G401 (cell line): ENCODE measurements around the gene CSTF3. TPM values are rescaled to one million over a fixed set of nuclear protein-coding genes. Genes with fewer than 3 reads are reported as not detected.
"Not testable (repeated sequence)": the region's sequence is repeated elsewhere in the genome, so short reads cannot be mapped to it uniquely, and the experiment has no call there.

ENCODE experiments used
- DNase-seq: peaks from one replicate; pipeline ENCODE4 v3.0.0-alpha.2; 2015; ENCODE audit warnings: low spot score
- in situ Hi-C: cut with HindIII; loops from 2 replicates; pipeline ENCODE4 v1.10.0; 2016; ENCODE audit warnings: low sequenced_read_pairs, mixed read lengths
- total RNA-seq: library from RNA; depleted of rRNA; stranded (reverse); fragments of >200 nt; shearing (Covaris generic); gene quantifications from 2 replicates; pipeline ENCODE4 v1.2.3, GENCODE V29; 2014; rRNA removed

The CSTF3 gene
- total RNA-seq, 1 experiment from 2014 or later = 32.7 TPM

GRCh38 chr11:33052231-33052630, 109.0 kb downstream of the CSTF3 start:
- no peak for DNase-seq
- in situ Hi-C loops = no loop called here

GRCh38 chr11:33049565-33050408, 111.5 kb downstream of the CSTF3 start:
- not testable (repeated sequence) for DNase-seq

GRCh38 chr11:33048701-33049100, 112.6 kb downstream of the CSTF3 start:
- DNase-seq, in situ Hi-C loops: not testable (repeated sequence)

More at GRCh38 chr11:33049565-33050408, 111.5 kb downstream of the CSTF3 start:
- in situ Hi-C loops = not testable (repeated sequence)

GRCh38 chr11:33045551-33046255, 115.6 kb downstream of the CSTF3 start:
- DNase-seq = no peak
- in situ Hi-C loops = no loop called here

GRCh38 chr11:33044285-33044756, 117.0 kb downstream of the CSTF3 start:
- no peak for DNase-seq
- in situ Hi-C loops = no loop called here

- no peak for DNase-seq
- in situ Hi-C loops = no loop called here
These were observed 118.0 kb downstream of the CSTF3 start for GRCh38 chr11:33043221-33043830.

- peak; percentile 12 for DNase-seq
- in situ Hi-C loops = no loop called here
These were observed 120.3 kb downstream of the CSTF3 start for GRCh38 chr11:33040862-33041453.

GRCh38 chr11:33040033-33040861, 121.0 kb downstream of the CSTF3 start:
- in situ Hi-C loops = no loop called here
- peak; percentile 75 for DNase-seq

- DNase-seq = peak; percentile 91
- in situ Hi-C loops = no loop called here
These were observed 121.8 kb downstream of the CSTF3 start, which contains the start of gene TCP11L1 for GRCh38 chr11:33039274-33040032. TSS of gene TCP11L1 (plus strand) at chr11:33039572. CDS start at chr11:33043774, 4,202 bp downstream.

GRCh38 chr11:33035011-33035410, 126.3 kb downstream of the CSTF3 start:
- in situ Hi-C loops = no loop called here
- DNase-seq = no peak

Other genes starting within 250 kb of the CSTF3 start
- gene DEPDC7, start 145.6 kb downstream of the CSTF3 start, total RNA-seq = 6.0 and 6.9 TPM in 2 replicates
- 26.6 and 28.3 TPM in 2 replicates for gene TCP11L1, start 121.9 kb downstream of the CSTF3 start, total RNA-seq
- 25.3 and 36.4 TPM in 2 replicates for gene HIPK3, start 95.9 kb upstream of the CSTF3 start, total RNA-seq
- 0.37 TPM in 1 of 2 replicates, not detected in the other for gene KIAA1549L, start 214.6 kb upstream of the CSTF3 start, total RNA-seq